Activated CD4-positive, CD25-positive, alpha-beta regulatory T cell treated with anti-CD3 and anti-CD28 coated beads, Interleukin-2, amount 50 U/mL, for 16 hours (primary cell): Measurements from ENCODE around the gene KHSRP.
"Not testable (repeated sequence)": the region's sequence is repeated elsewhere in the genome, so short reads cannot be mapped to it uniquely, and the experiment has no call there.

Experiments
- DNase-seq: peaks from one replicate; pipeline ENCODE4 v3.0.0-alpha.2; 2020; ENCODE audit warnings: low read depth, low spot score

The KHSRP gene

GRCh38 chr19:6417713-6418561, 6.7 kb downstream of the KHSRP start:
- no peak for DNase-seq

- no peak for DNase-seq
These were observed 7.8 kb downstream of the KHSRP start for GRCh38 chr19:6416658-6417405.

- DNase-seq = no peak
These were observed 8.9 kb downstream of the KHSRP start for GRCh38 chr19:6415591-6416190.

GRCh38 chr19:6414793-6415590, 9.6 kb downstream of the KHSRP start:
- no peak for DNase-seq

GRCh38 chr19:6413721-6414643, 10.6 kb downstream of the KHSRP start:
- no peak for DNase-seq

GRCh38 chr19:6413291-6413690, 11.3 kb downstream of the KHSRP start:
- DNase-seq = no peak

- DNase-seq = no peak
These were observed 12.0 kb downstream of the KHSRP start for GRCh38 chr19:6412447-6413091.

GRCh38 chr19:6412061-6412446, 12.6 kb downstream of the KHSRP start:
- DNase-seq = no peak

GRCh38 chr19:6409346-6409745, 15.3 kb downstream of the KHSRP start:
- no peak for DNase-seq

- DNase-seq = no peak
These were observed 18.2 kb downstream of the KHSRP start for GRCh38 chr19:6406401-6406800.

- DNase-seq = no peak
These were observed 21.6 kb downstream of the KHSRP start for GRCh38 chr19:6402837-6403608.

GRCh38 chr19:6402058-6402457, 22.6 kb downstream of the KHSRP start:
- no peak for DNase-seq

- not testable (repeated sequence) for DNase-seq
These were observed 24.3 kb downstream of the KHSRP start for GRCh38 chr19:6400062-6400944.

- no peak for DNase-seq
These were observed 28.3 kb downstream of the KHSRP start for GRCh38 chr19:6396305-6396704.

GRCh38 chr19:6394831-6395230, 29.8 kb downstream of the KHSRP start:
- no peak for DNase-seq

GRCh38 chr19:6393983-6394412, 30.6 kb downstream of the KHSRP start:
- no peak for DNase-seq

- peak; percentile 88 for DNase-seq
These were observed 31.3 kb downstream of the KHSRP start, which contains the start of gene GTF2F1 for GRCh38 chr19:6393074-6393982. TSS of gene GTF2F1 (minus strand) at chr19:6393164. CDS start at chr19:6392995, 169 bp downstream.
